ENCODE measurements around the gene CD27.

DNA sequence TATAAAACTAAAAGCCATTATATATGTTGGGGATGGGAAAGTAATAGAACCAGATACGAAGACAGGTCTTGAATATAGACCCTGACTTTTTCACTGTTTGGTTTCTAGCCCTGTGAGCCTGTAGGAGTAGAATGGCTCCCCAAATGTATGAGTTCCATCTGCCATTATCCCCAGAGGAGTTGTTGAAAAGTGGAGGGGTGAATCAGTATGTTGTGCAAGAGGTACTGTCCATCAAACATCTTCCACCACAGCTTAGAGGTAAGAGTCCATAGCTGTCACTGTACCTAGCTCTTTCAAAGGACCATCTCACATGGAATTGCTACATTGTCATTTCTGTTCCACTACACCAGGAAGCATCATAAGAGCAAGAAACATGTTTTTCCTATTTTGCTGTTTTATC lies 50.2 kb downstream of the CD27 start:
- TF ChIP-seq, protein P1, sequence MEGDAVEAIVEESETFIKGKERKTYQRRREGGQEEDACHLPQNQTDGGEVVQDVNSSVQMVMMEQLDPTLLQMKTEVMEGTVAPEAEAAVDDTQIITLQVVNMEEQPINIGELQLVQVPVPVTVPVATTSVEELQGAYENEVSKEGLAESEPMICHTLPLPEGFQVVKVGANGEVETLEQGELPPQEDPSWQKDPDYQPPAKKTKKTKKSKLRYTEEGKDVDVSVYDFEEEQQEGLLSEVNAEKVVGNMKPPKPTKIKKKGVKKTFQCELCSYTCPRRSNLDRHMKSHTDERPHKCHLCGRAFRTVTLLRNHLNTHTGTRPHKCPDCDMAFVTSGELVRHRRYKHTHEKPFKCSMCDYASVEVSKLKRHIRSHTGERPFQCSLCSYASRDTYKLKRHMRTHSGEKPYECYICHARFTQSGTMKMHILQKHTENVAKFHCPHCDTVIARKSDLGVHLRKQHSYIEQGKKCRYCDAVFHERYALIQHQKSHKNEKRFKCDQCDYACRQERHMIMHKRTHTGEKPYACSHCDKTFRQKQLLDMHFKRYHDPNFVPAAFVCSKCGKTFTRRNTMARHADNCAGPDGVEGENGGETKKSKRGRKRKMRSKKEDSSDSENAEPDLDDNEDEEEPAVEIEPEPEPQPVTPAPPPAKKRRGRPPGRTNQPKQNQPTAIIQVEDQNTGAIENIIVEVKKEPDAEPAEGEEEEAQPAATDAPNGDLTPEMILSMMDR (IDR thresholded peaks at IDR 0.05) = no peak
- TF ChIP-seq POLR2AphosphoS5 (IDR thresholded peaks at IDR 0.05; ENCODE audit: insufficient read depth in 1 of 2, low read depth in 1 of 2) = no peak
